Measurements from ENCODE around the gene CCNG2.

Gene CCNG2

GRCh38 chr4:77122656-77123055 is 34.4 kb upstream of the CCNG2 start:
- no peak for TF ChIP-seq CTCF (conservative IDR thresholded peaks at IDR 0.05; ENCODE audit: low read length)
- DNase-seq (ENCODE audit: low read depth), result no peak
- no peak overlapping the region for H3K4me3 ChIP-seq (ENCODE audit: low read length)

GRCh38 chr4:77123411-77123810 is 33.6 kb upstream of the CCNG2 start:
- TF ChIP-seq CTCF (conservative IDR thresholded peaks at IDR 0.05; ENCODE audit: low read length), result no peak
- DNase-seq (ENCODE audit: low read depth), result no peak
- no peak overlapping the region for H3K4me3 ChIP-seq (ENCODE audit: low read length)

GRCh38 chr4:77124576-77124975 is 32.4 kb upstream of the CCNG2 start:
- H3K4me3 ChIP-seq (ENCODE audit: low read length), result no peak overlapping the region
- DNase-seq (ENCODE audit: low read depth), result no peak
- no peak for TF ChIP-seq CTCF (conservative IDR thresholded peaks at IDR 0.05; ENCODE audit: low read length)

GRCh38 chr4:77125961-77126360 is 31.0 kb upstream of the CCNG2 start:
- no peak for DNase-seq (ENCODE audit: low read depth)
- H3K4me3 ChIP-seq (ENCODE audit: low read length), result no peak overlapping the region
- TF ChIP-seq CTCF (conservative IDR thresholded peaks at IDR 0.05; ENCODE audit: low read length), result no peak

GRCh38 chr4:77126809-77127208 is 30.2 kb upstream of the CCNG2 start:
- DNase-seq (ENCODE audit: low read depth), result no peak
- no peak overlapping the region for H3K4me3 ChIP-seq (ENCODE audit: low read length)
- no peak for TF ChIP-seq CTCF (conservative IDR thresholded peaks at IDR 0.05; ENCODE audit: low read length)

- DNase-seq (ENCODE audit: low read depth), result no peak
- H3K4me3 ChIP-seq (ENCODE audit: low read length), result no peak overlapping the region
- TF ChIP-seq CTCF (conservative IDR thresholded peaks at IDR 0.05; ENCODE audit: low read length), result no peak
Observed at GRCh38 chr4:77127215-77127614, 29.8 kb upstream of the CCNG2 start.

- no peak for DNase-seq (ENCODE audit: low read depth)
- TF ChIP-seq CTCF (conservative IDR thresholded peaks at IDR 0.05; ENCODE audit: low read length), result no peak
Observed at GRCh38 chr4:77127837-77128621, 29.0 kb upstream of the CCNG2 start.

More at GRCh38 chr4:77127837-77128621, 29.0 kb upstream of the CCNG2 start:
- no peak overlapping the region for H3K4me3 ChIP-seq (ENCODE audit: low read length)
